ENCODE results near the gene STKLD1.

STKLD1 gene

DNA sequence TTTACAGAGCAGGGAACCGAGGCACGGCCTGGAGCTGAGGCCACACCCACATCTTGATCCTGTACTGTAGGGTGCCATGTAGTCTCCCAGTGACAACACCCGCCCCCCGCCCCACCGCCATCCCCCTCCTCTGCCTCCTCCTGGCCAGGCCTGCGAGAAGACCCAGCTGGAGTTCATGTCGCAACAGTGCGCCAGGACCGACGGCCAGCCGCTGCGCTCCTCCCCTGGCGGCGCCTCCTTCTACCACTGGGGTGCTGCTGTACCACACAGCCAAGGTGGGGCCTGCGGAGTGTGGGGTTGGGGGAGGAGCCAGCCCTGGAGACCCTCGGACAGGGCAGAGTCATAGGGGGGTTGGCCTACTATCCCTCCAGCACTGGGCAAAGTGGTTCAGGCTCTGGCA, 60.5 kb downstream of the STKLD1 start:
- Histone ChIP-seq H3K27ac (ENCODE audit: low read depth, low read length) (no peak overlapping the region), H3K4me1 (ENCODE audit: control insufficient read depth, low read length) (peaks cover 15% of the 10 kb centered on the region), H3K79me2 (ENCODE audit: control insufficient read depth, low read length) (no peaks in the 10 kb centered on the region), H3K9me2 (replicated peaks; ENCODE audit: control insufficient read depth, low read length) (no peaks in the 10 kb centered on the region), H3K4me3 (ENCODE audit: low read length) (no peak overlapping the region), H4K20me1 (ENCODE audit: control insufficient read depth, insufficient read depth, low read depth, low read length) (no peaks in the 10 kb centered on the region), H3K36me3 (ENCODE audit: control insufficient read depth, low read length) (no peaks in the 10 kb centered on the region), H3K4me2 (ENCODE audit: low read length) (no peak overlapping the region), H3K27me3 (ENCODE audit: control insufficient read depth, low read length) (no peaks in the 10 kb centered on the region; the same call in 1 of the 2 replicates), H3F3A (ENCODE audit: control insufficient read depth, insufficient read depth) (no peaks in the 10 kb centered on the region), H3K9me3 (ENCODE audit: control insufficient read depth, insufficient read depth, low read length) (no peaks in the 10 kb centered on the region)
- TF ChIP-seq, protein P1, sequence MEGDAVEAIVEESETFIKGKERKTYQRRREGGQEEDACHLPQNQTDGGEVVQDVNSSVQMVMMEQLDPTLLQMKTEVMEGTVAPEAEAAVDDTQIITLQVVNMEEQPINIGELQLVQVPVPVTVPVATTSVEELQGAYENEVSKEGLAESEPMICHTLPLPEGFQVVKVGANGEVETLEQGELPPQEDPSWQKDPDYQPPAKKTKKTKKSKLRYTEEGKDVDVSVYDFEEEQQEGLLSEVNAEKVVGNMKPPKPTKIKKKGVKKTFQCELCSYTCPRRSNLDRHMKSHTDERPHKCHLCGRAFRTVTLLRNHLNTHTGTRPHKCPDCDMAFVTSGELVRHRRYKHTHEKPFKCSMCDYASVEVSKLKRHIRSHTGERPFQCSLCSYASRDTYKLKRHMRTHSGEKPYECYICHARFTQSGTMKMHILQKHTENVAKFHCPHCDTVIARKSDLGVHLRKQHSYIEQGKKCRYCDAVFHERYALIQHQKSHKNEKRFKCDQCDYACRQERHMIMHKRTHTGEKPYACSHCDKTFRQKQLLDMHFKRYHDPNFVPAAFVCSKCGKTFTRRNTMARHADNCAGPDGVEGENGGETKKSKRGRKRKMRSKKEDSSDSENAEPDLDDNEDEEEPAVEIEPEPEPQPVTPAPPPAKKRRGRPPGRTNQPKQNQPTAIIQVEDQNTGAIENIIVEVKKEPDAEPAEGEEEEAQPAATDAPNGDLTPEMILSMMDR (IDR thresholded peaks at IDR 0.05; ENCODE audit: low read depth, low read length, poor library complexity, severe bottlenecking) = no peak
- TF ChIP-seq EZH2phosphoT487 (IDR thresholded peaks at IDR 0.05; ENCODE audit: borderline replicate concordance, low read length) = no peak

DNA sequence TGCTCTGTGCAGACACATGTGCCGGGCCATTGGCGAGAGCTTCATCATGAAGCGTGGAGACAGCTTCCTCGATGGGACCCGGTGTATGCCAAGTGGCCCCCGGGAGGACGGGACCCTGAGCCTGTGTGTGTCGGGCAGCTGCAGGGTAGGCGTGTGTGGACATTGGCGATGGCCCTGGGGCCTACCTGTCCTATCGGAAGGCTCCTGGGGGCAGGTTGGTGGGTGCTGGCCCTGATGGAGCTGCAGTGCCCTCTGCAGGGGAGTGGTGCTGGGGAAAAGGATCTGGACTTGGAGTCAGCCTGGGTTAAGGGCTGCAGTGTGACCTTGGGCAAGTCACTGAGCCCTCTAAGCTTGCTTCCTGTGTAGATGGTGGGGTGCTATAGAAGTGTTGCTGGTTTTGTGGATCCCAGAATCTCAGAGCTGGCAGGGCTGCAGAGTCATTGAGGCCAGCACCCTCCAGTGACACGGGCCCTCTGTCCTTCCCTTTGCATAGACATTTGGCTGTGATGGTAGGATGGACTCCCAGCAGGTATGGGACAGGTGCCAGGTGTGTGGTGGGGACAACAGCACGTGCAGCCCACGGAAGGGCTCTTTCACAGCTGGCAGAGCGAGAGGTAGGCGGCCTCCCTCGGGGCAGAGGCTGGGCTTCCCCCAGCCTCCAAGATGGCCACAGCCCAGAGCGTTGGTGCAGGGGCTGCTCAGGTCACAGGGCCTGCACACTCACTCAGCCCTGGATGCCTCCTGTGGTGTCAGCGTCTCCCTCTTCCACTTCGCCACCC, 61.8 kb downstream of the STKLD1 start:
- TF ChIP-seq, protein P1 (IDR thresholded peaks at IDR 0.05; ENCODE audit: low read depth, low read length, poor library complexity, severe bottlenecking) = peak; percentile 52
- no peak for TF ChIP-seq EZH2phosphoT487 (IDR thresholded peaks at IDR 0.05; ENCODE audit: borderline replicate concordance, low read length)
- Histone ChIP-seq H3K4me1 (ENCODE audit: control insufficient read depth, low read length) (peaks cover 17% of the 10 kb centered on the region), H3K79me2 (ENCODE audit: control insufficient read depth, low read length) (no peaks in the 10 kb centered on the region), H3F3A (ENCODE audit: control insufficient read depth, insufficient read depth) (no peaks in the 10 kb centered on the region), H3K36me3 (ENCODE audit: control insufficient read depth, low read length) (no peaks in the 10 kb centered on the region), H3K9me2 (replicated peaks; ENCODE audit: control insufficient read depth, low read length) (no peaks in the 10 kb centered on the region), H3K4me3 (ENCODE audit: low read length) (no peak overlapping the region), H3K9me3 (ENCODE audit: control insufficient read depth, insufficient read depth, low read length) (no peaks in the 10 kb centered on the region), H3K27ac (ENCODE audit: low read depth, low read length) (no peak overlapping the region), H3K4me2 (ENCODE audit: low read length) (no peak overlapping the region), H4K20me1 (ENCODE audit: control insufficient read depth, insufficient read depth, low read depth, low read length) (no peaks in the 10 kb centered on the region), H3K27me3 (ENCODE audit: control insufficient read depth, low read length) (no peaks in the 10 kb centered on the region; the same call in 1 of the 2 replicates)

DNA sequence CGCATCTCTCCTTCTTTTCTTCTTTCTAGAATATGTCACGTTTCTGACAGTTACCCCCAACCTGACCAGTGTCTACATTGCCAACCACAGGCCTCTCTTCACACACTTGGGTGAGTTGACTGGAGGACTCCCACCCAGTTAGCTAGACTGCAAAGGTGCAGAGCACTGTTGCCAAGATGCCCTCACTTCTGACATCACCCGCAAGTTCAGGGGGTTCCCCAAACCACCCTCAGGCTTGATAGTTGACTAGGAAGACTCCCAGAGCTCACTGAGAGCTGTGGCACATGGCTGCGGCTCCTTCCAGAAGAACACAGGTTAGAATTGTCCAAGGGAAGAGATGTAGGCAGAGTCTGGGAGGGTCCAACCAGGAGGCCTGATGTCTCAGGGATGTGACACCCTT, 63.2 kb downstream of the STKLD1 start:
- Histone ChIP-seq H3K27me3 (ENCODE audit: control insufficient read depth, low read length) (no peaks in the 10 kb centered on the region; the same call in 1 of the 2 replicates), H3K4me1 (ENCODE audit: control insufficient read depth, low read length) (peaks cover 17% of the 10 kb centered on the region), H4K20me1 (ENCODE audit: control insufficient read depth, insufficient read depth, low read depth, low read length) (no peaks in the 10 kb centered on the region), H3K9me2 (replicated peaks; ENCODE audit: control insufficient read depth, low read length) (no peaks in the 10 kb centered on the region), H3F3A (ENCODE audit: control insufficient read depth, insufficient read depth) (no peaks in the 10 kb centered on the region), H3K4me2 (ENCODE audit: low read length) (no peak overlapping the region), H3K36me3 (ENCODE audit: control insufficient read depth, low read length) (no peaks in the 10 kb centered on the region), H3K27ac (ENCODE audit: low read depth, low read length) (no peak overlapping the region), H3K79me2 (ENCODE audit: control insufficient read depth, low read length) (no peaks in the 10 kb centered on the region), H3K9me3 (ENCODE audit: control insufficient read depth, insufficient read depth, low read length) (no peaks in the 10 kb centered on the region), H3K4me3 (ENCODE audit: low read length) (no peak overlapping the region)
- TF ChIP-seq, protein P1 (IDR thresholded peaks at IDR 0.05; ENCODE audit: low read depth, low read length, poor library complexity, severe bottlenecking) = no peak
- TF ChIP-seq EZH2phosphoT487 (IDR thresholded peaks at IDR 0.05; ENCODE audit: borderline replicate concordance, low read length) = no peak
